Measurements from ENCODE around the gene SUPT7L.
"Not testable (repeated sequence)": the region's sequence is repeated elsewhere in the genome, so short reads cannot be mapped to it uniquely, and the experiment has no call there.

SUPT7L gene

DNA sequence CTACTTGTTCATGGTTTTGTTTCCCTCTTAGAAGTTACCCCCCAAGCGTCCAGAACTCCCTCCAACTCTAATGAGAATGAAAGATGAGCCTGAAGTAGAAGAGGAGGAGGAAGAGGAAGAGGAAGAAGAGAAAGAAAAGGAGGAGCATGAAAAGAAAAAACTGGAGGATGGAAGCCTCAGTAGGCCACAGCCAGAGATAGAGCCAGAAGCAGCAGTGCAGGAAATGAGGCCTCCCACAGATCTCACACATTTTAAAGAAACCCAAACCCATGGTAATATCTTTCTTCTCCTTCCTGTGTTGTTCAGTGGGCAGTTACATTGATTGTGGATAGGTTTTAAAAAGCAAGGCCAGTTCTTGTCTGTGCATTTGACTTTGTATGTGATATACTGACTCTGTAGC lies 21.6 kb upstream of the SUPT7L start:
- not testable (repeated sequence) for DNase-seq

DNA sequence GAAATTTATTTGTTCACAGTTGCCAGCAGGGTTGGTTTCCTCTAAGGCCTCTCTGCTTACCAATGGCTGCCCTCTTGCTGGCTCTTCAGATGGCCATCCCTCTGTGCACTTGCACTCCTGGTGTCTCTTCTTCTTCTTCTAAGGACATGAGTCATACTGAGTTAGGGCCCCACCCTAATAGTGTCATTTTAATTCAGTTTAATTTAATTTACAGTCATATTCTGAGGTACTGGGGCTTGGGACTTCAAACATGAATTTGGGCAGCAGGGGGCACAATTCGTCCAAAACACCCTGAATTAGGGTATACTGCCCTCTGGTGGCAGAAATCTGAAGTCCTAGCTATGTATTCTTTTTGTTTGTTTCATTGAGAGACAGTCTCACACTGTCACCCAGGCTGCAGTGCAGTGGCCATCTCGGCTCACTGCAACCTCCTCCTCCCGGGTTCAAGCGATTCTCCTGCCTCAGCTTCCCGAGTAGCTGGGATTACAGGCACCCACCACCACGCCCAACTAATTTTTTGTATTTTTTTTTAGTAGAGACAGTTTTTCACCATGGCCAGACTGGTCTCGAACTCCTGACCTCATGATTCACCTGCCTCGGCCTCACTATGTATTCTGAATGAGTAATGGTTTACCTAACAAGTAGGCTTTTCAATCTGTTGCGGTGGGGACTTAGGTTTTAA lies 20.1 kb upstream of the SUPT7L start:
- DNase-seq: peak; percentile 87 to 88

DNA sequence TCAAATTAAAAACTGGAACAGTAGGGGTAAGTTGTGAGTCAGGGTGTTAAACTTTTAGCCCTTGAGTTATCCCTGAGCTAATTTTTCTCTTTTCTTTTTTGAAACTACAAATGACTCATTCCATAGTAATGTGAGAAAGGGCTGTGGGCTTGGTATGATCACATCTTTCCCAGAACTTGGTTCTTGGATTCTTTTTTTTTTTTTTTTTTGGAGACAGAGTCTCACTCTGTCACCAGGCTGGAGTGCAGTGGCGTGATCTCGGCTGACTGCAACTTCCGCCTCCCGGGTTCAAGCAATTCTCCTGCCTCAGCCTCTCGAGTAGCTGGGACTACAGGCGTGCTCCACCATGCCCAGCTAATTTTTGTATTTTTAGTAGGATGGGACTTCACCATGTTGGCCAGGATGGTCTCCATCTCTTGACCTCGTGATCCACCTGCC lies 18.9 kb upstream of the SUPT7L start:
- DNase-seq: peak in 1 of 2 experiments; percentile 41

DNA sequence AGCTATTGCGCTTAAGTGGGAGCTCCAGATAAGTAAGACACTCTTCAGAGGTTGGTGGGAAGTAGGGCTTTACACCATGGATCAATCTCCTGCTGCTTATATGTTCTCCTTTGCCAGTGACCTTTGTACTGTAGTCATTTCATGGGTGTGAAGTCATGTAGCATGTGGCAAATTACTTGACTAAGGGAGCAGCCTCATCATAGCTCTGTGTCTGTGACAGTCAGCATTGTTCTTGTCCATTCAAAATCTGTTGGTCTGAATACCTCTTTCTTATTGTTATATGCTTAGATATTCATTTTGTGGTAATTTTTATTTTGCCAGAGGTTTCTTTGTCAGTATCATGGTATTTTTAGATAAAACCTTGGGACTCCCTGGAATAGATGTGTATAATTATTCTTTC lies 18.4 kb upstream of the SUPT7L start:
- DNase-seq: no peak

DNA sequence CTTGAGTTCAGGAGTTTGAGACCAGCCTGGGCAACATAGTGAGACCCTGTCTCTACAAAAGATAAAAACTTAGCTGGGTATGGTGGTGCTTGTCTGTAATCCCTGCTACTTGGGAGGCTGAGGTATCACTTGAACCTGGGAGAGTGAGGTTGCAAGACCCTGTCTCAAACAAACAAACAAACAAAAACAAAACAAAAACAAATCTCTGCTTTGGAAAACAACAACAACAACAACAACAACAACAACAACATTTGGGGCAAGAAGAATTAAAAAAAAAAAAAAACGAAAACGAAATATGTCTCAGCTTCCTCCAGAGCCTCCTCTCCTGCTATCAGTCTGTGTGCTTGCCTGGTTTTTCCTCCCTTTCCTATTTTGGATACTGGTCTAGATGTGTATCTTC lies 17.2 kb upstream of the SUPT7L start:
- DNase-seq: no peak

DNA sequence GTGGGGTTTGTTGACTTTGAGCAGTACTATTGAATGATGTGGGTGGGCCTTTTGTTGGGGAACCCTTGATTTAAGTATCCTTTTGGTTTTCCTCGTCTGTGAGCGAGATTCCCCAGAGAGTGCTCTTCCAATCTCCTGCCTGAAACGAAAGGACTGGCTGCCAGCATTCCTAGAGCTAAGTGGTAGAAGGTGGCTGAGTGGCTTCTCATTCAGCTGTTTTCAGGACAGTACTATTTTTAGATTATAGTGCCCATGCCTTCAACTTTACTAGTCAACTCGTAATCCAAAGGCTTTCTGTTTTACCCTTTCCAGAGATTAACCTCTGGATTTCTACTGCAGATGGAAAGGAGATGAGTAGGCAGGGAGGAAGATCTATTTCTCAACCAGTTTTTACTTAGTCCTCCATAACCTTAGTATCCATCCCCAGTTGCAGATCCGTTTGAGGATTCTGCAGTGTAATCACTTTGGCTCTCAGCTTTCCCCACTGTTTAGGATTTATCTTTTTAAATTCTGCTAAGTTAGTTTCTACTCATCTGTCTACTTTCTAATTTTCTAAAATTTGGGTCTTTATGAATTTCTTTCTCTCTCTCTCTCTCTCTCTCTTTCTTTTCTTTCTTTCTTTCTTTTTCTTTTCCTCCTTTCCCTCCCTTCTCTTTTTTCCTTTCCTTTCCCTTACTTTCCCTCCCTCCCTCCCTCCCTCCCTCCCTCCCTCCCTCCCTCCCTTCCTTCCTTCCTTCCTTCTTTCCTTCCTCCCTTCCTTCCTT lies 9.5 kb upstream of the SUPT7L start:
- no peak for DNase-seq

DNA sequence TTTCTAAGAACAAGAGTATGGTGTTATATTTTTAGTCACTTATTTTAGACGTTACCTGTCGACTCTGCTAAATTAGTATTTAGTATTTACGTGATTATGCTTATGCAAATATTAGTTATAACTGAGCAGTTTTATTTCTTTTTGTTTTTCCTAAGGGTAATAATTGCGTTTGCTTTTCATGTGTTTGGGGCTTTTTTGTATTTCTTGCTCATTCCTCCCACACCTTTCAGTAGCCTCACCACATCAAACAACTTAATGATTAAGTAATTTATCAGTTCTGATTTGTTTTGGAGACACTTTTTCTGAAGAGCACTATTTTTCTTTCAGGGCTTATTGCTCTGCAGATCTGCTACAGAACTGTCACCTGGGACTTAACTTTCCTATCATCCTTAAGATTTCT lies 7.8 kb upstream of the SUPT7L start:
- no peak for DNase-seq

DNA sequence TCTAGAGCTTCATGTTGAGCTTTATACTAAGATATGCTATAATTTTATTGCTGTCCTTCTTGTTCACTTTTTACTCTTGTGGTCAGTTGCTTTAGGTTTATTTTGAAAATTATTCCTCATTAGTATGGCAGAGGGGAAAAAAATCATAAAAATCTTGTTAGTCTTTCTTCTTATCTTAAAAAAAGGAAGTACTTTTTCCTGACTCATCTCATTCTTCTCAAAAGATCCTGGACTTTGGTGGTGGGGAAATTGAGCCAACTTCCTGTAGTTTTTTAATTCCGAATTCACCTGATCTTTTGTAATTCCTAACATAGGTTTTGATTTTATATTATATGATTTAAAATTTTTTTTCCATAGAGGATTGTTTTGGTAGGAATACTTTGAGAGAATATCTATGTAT lies 4.0 kb upstream of the SUPT7L start:
- DNase-seq: no peak

DNA sequence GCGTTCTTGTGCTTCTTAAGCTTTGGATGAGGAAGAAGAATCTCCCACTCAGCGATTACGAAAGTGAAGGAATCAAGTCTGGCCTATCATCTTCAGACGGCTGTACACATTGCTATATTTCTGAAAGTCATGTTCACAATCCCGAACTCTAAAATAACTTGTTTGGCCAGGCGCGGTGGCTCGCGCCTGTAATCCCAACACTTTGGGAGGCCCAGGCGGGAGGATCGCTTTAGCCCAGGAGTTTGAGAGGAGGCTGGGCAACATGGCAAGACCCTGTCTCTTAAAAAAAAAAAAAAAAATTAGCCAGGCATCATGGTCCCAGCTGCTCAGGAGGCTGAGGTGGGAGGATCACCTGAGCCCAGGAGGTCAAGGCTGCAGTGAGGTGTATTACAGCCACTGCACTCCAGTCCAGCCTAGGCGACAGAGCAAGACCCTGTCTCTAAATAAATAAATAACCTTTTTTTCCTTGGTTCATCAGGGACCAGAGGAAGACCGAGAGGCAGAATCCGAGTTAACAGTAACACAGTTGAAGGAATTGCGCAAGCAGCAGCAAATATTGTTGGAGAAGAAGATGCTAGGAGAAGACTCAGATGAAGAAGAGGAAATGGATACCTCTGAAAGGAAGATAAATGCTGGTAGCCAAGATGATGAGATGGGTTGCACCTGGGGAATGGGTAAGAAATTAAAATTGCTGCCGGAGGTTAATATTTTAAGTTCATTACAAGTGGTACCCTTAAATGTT lies 1.4 kb upstream of the SUPT7L start:
- DNase-seq: no peak

DNA sequence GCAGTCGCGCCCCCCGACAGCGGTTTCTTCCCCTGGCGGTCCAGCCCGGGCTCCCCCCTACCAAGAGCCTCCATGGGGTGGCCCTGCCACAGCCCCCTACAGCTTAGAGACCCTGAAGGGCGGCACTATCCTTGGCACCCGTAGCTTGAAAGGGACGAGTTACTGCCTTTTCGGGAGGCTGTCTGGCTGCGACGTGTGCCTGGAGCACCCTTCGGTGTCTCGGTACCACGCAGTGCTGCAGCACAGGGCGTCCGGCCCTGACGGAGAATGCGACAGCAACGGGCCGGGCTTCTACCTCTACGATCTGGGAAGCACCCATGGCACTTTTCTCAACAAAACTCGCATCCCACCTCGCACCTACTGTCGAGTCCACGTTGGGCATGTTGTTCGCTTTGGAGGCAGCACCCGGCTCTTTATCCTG lies 750 bp upstream of the SUPT7L start:
- no peak for DNase-seq

DNA sequence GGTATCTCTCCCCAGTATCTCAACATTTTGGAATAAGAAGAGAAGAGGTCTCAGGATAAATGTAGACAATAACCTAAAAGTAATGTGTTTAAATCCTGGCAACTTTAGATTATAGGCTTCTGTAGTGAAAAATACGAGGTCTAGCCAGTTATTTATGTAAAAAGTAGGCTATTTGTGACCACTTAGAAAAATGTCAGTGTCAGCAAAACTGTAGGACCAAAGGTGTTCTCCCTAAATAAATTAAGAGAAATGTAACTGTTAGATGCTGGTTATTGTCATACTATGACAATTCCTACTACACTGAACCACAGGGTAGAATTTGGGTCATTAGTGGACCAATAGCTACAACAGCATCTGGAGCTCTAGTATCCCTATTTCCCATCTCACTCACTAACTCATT lies 2.0 kb downstream of the SUPT7L start:
- no peak for DNase-seq

DNA sequence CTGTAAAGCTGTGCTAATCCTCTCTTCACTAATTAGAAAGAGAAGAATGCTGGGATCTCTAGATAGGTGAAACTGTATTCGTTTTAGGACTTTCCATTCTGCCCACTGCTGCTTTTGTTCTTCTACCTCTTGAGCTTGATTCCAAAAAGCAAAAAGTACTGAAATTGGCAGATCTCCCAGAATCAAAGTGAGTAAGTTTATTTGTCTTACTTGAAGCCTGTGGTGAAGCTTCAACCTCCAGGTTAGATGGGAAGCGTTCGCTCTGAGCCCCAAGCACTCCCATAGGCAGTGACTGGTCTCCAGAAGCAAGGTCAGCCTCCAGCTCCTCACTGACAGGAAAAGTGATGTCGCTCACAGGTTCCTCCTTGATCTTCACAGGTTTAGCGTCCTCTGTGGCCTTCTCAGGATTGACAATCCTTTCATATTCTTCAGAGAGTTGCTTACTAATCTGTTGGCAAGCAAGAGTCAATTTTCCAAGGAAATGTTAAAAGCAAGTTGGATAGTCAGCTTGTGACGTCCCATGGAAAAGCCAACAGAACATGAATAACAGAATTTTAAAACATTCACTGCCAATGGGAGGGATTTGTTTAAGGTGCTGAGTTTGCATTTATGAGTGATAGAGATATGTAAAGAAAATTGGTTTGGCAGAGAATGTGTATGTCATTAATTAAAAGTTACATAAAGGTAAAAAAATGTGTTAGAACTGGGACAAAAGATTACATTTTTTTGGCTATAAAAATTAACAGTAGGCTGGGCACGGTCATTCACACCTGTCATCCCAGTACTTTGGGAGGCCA lies 8.1 kb downstream of the SUPT7L start:
- no peak for DNase-seq

DNA sequence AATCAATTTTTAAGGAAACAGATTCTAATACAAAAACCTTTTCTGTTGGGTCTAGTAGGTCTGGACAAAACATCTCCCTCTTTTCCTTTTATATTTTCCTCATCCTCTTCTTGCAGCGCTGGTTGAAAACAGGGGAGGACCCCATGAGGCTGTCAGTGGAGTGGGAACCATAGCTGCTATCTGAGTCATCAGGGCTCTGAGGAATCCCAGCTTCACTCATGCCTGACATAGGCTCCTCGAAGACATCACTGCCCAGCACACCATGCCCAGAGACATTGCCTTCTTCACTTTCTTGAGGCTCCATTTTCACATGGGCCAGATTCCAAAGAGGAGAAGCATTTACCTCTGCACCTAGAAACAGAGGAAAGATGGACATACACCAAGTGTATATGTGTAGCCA lies 10.0 kb downstream of the SUPT7L start:
- DNase-seq: no peak

DNA sequence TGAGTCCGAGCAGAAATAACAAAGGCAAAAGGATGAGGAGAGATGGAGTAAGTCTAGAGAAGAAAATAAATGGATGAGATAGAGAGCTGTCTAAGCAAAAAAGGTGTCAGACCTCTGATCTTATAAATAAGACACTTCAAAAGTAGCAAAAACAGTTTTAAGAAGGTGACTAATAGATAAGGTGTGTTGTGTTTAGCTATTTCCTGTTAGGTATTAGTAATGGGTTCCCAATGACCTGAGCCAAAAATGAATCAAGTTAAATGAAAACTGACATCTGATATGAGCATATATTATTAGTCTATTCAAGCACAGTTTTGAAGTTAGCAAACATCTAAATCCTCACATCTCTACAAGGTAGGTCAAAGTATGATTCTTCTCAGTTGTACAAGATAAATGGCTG lies 10.6 kb downstream of the SUPT7L start:
- DNase-seq: no peak

DNA sequence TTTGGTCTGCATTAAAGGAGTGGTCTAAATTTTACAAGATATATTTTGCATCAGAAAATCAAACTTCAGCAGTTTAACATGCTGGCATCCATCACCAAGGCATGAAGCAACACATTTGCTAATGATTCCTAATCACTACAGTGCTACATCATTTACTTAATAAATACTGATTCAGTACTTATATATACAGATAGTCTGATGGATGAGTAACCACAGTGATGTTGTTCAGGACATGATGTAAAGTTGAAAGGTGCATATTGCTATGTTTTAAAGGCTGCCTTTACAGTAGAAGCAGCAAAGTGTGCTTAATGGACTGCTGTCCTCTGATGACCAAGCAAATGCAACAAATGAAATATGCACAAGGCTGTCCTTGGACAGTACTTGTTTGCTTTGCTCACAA lies 11.1 kb downstream of the SUPT7L start:
- no peak for DNase-seq

DNA sequence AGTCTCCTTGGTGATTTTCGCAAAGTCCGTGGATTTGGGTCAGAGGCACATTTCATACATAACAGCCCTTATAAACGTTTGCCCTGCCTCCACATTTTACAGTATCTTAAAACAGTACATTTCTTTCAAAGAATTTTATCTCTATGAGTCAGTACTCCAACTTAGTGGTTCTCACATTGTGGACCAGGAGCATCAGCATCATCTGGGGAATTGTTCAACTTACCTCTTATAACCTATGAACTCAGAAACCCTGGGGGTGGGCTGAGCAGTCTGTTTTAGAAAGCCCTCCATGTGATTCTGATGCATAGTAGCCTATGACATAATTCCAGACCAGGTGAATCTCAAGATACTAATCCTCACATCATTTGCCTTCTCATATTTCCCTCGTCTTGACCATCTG lies 12.4 kb downstream of the SUPT7L start:
- no peak for DNase-seq

DNA sequence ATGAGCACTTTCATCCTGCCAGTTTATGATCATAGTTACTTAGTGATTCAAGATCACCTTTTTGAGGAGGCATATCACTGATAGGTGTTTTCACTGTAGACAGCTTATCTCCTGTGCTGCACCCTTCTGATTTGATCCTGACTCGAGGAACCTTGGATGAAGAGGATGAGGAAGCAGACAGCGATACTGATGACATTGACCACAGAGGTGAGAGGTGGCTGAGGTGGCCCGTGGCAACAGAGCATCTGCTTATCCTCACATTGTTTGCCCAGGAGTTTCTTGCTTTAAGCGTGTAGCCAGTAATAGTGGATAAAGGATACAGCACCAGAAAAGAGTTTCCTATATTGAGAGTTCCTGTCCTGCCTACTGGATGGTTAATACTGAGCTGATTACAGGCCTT lies 15.7 kb downstream of the SUPT7L start:
- no peak for DNase-seq

DNA sequence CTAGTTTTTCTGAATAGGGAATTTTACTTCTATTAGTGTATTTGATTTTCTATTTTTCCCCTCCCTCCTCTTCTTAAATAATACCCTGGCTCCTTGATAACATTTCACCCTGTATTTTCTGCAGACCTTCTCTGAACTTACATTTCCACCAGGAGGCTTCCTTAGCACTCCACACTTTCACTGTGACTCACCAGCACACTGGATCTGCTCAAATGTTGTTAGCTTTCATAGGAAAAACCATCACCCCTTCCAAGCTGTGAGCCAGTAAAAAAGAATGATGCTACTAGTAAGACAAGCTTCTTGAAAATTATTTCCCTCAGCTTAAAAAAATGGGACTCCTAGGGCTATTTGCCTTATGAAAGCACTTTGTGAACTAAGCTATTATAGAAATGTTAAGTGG lies 16.1 kb downstream of the SUPT7L start:
- no peak for DNase-seq

DNA sequence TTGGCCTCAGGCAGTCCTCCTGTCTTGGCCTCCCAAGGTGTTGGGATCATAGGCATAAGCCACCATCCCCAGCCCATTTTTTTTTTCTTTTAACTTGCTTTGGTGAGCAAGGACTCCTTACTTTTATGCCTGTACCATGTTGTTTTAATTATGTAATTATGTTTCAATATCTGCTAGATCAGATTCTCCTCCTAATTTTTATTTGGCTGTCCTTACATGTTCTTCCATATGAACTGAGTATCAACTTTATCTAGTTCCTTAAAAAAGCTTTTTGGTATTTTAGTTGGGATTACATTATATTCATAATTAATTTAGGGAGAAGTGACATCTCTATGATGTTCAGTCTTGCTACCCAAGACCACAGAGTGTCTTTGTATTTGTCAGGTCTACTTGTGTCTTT lies 18.2 kb downstream of the SUPT7L start:
- DNase-seq: no peak

DNA sequence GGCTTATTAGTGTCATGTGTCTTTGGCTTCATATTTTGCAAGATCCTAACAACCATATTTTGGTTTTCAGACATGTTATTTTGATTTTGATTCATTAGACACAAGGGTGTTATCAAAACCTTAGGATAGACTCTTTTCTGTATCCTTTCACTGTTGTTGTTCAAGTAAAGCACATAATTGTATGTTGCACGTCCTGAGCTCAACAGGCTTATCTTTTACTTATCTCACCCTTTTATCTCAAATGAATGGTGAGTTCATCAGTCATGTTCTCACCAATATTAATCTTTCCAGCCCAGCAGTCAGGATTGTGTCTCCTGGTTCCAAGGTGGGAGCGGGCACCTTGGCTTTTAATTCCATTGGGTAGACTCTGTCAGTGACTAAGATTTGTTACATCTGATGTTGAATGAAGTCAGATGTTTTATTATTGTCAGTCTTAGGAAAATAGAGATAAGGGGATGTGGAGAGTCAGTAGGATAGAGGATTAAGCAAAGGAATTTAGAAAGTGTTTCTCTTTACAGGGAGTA lies 22.6 kb downstream of the SUPT7L start:
- DNase-seq: no peak

DNA sequence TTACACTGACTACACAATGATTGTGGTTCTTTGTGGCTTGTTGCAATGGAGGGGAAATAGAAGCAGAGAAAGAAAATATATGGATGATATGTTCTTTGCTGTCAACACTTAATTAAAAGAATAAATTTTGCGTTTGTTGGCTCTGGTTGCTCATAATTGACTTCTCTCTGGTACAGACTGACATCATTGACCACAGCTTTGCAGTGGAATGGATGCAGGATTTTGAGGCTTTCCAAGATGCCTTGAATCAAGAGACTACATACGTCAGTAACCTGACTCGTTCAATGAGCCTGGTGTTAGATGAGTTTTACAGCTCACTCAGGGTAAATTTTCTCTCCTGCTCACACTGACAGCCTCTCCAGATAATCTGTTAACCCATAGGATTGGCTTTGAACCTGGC lies 24.7 kb downstream of the SUPT7L start:
- DNase-seq: no peak

DNA sequence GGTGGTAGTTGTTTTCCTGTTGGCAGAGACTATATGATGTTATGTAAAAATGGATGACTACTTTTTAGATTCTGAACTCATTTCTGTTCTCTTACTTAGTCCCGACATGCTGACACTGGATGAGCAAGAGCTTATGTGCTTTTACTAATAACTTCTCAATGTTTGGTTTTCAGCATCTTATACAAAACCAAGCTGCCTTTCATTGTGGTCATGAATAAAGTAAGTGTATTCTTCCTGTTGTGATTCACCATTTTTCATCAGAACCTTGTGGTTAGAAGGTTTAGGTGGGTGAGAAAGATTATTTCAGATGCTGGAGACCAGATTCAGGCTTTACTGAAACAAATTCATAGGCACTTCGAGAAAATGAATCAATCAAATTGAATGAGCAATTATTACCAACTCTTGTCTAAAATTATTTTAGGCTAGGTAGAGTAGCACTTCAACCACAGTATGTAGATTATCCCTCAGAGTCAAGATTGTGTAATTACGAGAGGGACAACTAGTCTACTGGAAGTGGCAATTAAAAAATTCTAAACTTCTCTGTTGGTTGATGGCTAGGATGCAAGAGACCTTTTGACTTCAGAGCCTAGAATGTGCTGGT lies 25.3 kb downstream of the SUPT7L start:
- no peak for DNase-seq
